ENCODE measurements around the gene POLL. TPM values are rescaled to one million over a fixed set of nuclear protein-coding genes. Genes with fewer than 3 reads are reported as not detected.

The POLL gene
- polyA plus RNA-seq, 2 of the 4 experiments (the other 2 are of a cell fraction), result 13.3 to 16.7 TPM

- ATAC-seq (no peak), FAIRE-seq (no peak), DNase-seq (ENCODE audit: low read depth in 1 of 2, low spot score in 1 of 2) (no peak)
- H3K4me3 ChIP-seq, result no peak overlapping the region
- TF ChIP-seq POLR2A (IDR thresholded peaks at IDR 0.05; ENCODE audit: low read length), result no peak
- TF ChIP-seq ZNF302 (CRISPR knock-in tag; IDR thresholded peaks at IDR 0.05), result no peak
- TF ChIP-seq CBX8 (IDR thresholded peaks at IDR 0.05), result no peak
- TF ChIP-seq ZSCAN20 (CRISPR knock-in tag; IDR thresholded peaks at IDR 0.05), result no peak
- TF ChIP-seq REST (IDR thresholded peaks at IDR 0.05), result no peak
- TF ChIP-seq RAD21 (conservative IDR thresholded peaks at IDR 0.05 in 1 of 2, IDR thresholded peaks at IDR 0.05 in 1 of 2), result no peak
- no peak for TF ChIP-seq SREBF2 (IDR thresholded peaks at IDR 0.05)
- TF ChIP-seq MAFK (IDR thresholded peaks at IDR 0.05; ENCODE audit: partially characterized antibody), result no peak
- TF ChIP-seq ZFP36 (IDR thresholded peaks at IDR 0.05; ENCODE audit: borderline replicate concordance, partially characterized antibody), result no peak
- TF ChIP-seq BHLHE40 (IDR thresholded peaks at IDR 0.05; ENCODE audit: low read depth, low read length), result no peak
- TF ChIP-seq HOXB5 (CRISPR knock-in tag; IDR thresholded peaks at IDR 0.05), result no peak
- ChIA-PET CTCF (interaction anchor here (0.7 to 2.6 kb wide), 8 partner anchors 8 to 398 kb away, joined by 3 to 13 read pairs (median 4); no protein-coding TSS in a partner anchor), POLR2A (no interaction called here)
- H3K27ac ChIP-seq, result no peak overlapping the region
- H3K4me1 ChIP-seq, result peaks cover 5% of the 10 kb centered on the region; the same call in 1 of the 3 replicates
- no peaks in the 10 kb centered on the region for H3K9me3 ChIP-seq
- 81% methylated on average over 9 of the region's 12 CpGs for WGBS (ENCODE audit: missing lambda C conversion rate)
- H3K4me2 ChIP-seq, result no peak overlapping the region
These were observed 28.3 kb downstream of the POLL start for GRCh38 chr10:101559596-101560297.

- ATAC-seq (no peak), FAIRE-seq (no peak), DNase-seq (ENCODE audit: low read depth in 1 of 2, low spot score in 1 of 2) (no peak)
- POLR2A ChIA-PET, result no interaction called here
- Histone ChIP-seq H3K27ac (0 out of 6 replicates have a peak overlapping the region, but pooled peaks of 1 of the 2 experiments have one; percentile 2), H3K4me3 (no peak overlapping the region), H3K4me1 (peaks cover 5% of the 10 kb centered on the region; the same call in 1 of the 3 replicates), H3K4me2 (no peak overlapping the region), H3K9me3 (no peaks in the 10 kb centered on the region)
- TF ChIP-seq NFE2L2 (conservative IDR thresholded peaks at IDR 0.05; ENCODE audit: low read length) (no peak), HMGXB4 (CRISPR knock-in tag; IDR thresholded peaks at IDR 0.05; ENCODE audit: borderline replicate concordance) (no peak), BHLHE40 (IDR thresholded peaks at IDR 0.05; ENCODE audit: low read depth, low read length) (no peak), JUN (IDR thresholded peaks at IDR 0.05) (no peak), CBX2 (IDR thresholded peaks at IDR 0.05; ENCODE audit: borderline replicate concordance, low read depth) (no peak), RARB (CRISPR knock-in tag; IDR thresholded peaks at IDR 0.05) (no peak), FOXS1 (CRISPR knock-in tag; IDR thresholded peaks at IDR 0.05) (no peak), MAX (IDR thresholded peaks at IDR 0.05) (no peak), KDM1A (IDR thresholded peaks at IDR 0.05; ENCODE audit: low read depth) (no peak), USF2 (IDR thresholded peaks at IDR 0.05) (no peak), GATA3 (IDR thresholded peaks at IDR 0.05; ENCODE audit: borderline replicate concordance) (no peak)
- TF ChIP-seq, protein P1, sequence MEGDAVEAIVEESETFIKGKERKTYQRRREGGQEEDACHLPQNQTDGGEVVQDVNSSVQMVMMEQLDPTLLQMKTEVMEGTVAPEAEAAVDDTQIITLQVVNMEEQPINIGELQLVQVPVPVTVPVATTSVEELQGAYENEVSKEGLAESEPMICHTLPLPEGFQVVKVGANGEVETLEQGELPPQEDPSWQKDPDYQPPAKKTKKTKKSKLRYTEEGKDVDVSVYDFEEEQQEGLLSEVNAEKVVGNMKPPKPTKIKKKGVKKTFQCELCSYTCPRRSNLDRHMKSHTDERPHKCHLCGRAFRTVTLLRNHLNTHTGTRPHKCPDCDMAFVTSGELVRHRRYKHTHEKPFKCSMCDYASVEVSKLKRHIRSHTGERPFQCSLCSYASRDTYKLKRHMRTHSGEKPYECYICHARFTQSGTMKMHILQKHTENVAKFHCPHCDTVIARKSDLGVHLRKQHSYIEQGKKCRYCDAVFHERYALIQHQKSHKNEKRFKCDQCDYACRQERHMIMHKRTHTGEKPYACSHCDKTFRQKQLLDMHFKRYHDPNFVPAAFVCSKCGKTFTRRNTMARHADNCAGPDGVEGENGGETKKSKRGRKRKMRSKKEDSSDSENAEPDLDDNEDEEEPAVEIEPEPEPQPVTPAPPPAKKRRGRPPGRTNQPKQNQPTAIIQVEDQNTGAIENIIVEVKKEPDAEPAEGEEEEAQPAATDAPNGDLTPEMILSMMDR (IDR thresholded peaks at IDR 0.05), result no peak
- WGBS (ENCODE audit: missing lambda C conversion rate), result 93% methylated on average over 18 of the region's 18 CpGs
- CTCF ChIA-PET, result interaction anchor here (1.0 to 3.9 kb wide), 5 partner anchors 11 to 397 kb away, joined by 3 to 22 read pairs (median 5); no protein-coding TSS in a partner anchor
These were observed 29.1 kb downstream of the POLL start for GRCh38 chr10:101558671-101559595.
